A172 (cell line): Measurements from ENCODE around the gene PLD1. TPM values are rescaled to one million over a fixed set of nuclear protein-coding genes. Genes with fewer than 3 reads are reported as not detected.
"Not testable (repeated sequence)": the region's sequence is repeated elsewhere in the genome, so short reads cannot be mapped to it uniquely, and the experiment has no call there.

Experiments used
- DNase-seq: peaks from one replicate; pipeline ENCODE4 v3.0.0-alpha.2; 2015; ENCODE audit warnings: low spot score
- total RNA-seq: library from RNA; depleted of rRNA; stranded (reverse); fragments of >200 nt; shearing (Covaris generic); gene quantifications from 2 replicates; pipeline ENCODE4 v1.2.3, GENCODE V29; 2014

Gene PLD1
- total RNA-seq, 1 experiment from 2014 or later = 15.9 TPM

DNA sequence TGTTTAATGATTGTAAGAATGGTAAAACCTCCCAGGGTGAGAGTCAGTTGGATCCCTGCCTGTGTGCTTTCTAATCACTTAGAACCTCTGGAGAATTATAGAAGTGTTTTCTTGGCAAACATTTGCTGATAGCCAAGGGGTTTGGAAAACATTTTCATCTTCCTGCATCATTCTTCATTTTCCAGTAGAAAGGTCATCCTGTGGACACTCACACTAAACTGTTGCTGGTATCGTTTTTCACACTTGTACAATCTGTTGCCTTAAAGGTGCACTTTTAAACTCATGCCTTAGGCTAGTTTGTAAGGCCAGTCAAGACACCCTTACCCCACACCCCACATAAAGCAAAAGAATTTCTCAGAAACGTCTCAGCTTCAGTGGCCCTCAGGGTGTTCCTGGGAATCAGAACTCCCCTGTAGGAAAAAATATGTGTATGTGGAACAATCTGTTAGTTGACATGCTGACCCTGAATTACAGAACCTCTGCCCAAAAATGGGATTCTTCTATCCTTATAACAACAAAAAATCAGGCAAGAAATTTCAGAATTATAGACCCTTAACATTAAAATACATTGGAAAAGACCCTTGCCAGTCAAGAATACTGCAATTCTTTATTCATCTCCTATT lies 5.8 kb upstream of the PLD1 start:
- no peak for DNase-seq

DNA sequence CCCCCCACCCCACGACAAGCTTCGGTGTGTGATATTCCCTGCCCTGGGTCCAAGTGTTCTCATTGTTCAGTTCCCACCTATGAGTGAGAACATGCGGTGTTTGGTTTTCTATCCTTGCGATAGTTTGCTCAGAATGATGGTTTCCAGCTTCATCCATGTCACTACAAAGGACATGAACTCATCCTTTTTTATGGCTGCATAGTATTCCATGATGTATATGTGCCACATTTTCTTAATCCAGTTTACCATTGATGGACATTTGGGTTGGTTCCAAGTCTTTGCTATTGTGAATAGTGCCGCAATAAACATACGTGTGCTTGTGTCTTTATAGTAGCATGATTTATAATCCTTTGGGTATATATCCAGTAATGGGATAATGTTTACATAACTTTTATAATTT lies 4.4 kb upstream of the PLD1 start:
- not testable (repeated sequence) for DNase-seq

DNA sequence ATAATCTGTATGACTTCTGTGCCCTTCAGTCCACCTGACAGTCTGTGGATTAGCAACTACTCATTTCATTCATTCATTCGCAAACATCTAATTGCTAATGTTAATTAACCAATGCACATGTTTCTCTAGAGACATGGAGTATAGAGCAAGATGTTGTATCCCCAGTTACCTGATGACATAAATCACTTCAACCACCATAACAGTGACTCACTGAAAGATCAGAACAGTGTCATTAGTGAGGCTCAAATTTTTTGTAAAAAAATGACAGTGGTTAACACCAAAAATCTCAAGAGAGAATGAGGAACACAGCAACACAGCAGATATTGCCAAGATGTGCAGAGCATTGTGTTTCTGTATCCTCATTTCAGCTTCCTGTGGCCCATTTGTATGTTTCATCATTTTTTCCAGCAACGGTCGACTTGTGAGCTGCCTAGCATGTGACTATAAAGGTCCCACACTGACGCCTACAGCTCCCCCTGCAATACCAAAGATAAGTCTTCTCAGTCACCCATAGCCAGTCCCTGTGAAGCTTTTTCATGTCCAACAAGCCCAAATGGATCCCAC lies 3.7 kb upstream of the PLD1 start:
- peak; percentile 42 for DNase-seq

- DNase-seq = no peak
These were observed 3.1 kb upstream of the PLD1 start for GRCh38 chr3:171813278-171813896.

- DNase-seq = no peak
These were observed 2.5 kb upstream of the PLD1 start for GRCh38 chr3:171812811-171813210.

GRCh38 chr3:171811913-171812335 lies 1.6 kb upstream of the PLD1 start:
- DNase-seq = peak; percentile 61

GRCh38 chr3:171811295-171811912 lies 1.1 kb upstream of the PLD1 start:
- DNase-seq = peak; percentile 96

- DNase-seq = no peak
These were observed 479 bp upstream of the PLD1 start for GRCh38 chr3:171810629-171811294.

GRCh38 chr3:171809611-171809860 lies 747 bp downstream of the PLD1 start:
- no peak for DNase-seq

- no peak for DNase-seq
These were observed 2.5 kb downstream of the PLD1 start for GRCh38 chr3:171807806-171808205.

GRCh38 chr3:171807129-171807675 lies 3.1 kb downstream of the PLD1 start:
- no peak for DNase-seq

GRCh38 chr3:171806200-171807128 lies 3.8 kb downstream of the PLD1 start:
- DNase-seq = peak; percentile 66

GRCh38 chr3:171805687-171806086 lies 4.6 kb downstream of the PLD1 start:
- DNase-seq = no peak

- no peak for DNase-seq
These were observed 5.5 kb downstream of the PLD1 start for GRCh38 chr3:171804618-171805389.

DNA sequence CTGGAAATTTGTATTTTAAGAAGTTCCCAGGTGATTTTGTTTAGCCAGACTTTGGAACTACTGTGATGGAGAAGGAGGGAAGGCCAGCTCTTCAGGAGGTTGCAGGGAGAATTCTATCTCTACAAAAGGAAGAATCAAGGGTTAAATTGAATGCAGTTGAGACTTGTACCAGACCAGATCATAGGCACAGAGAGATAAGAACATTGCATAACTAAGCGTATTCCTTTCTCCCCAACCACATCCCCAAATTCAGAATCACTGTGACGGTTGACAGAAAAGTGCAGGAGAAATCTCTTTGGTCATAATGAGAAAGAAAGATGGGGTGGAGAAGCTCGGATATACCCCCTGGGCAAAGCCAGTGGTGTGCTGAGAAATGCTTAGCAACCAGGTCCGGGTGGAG lies 7.2 kb downstream of the PLD1 start:
- no peak for DNase-seq

GRCh38 chr3:171802590-171802956 lies 7.7 kb downstream of the PLD1 start:
- DNase-seq = no peak

- peak; percentile 92 for DNase-seq
These were observed 8.3 kb downstream of the PLD1 start for GRCh38 chr3:171801738-171802589.

DNA sequence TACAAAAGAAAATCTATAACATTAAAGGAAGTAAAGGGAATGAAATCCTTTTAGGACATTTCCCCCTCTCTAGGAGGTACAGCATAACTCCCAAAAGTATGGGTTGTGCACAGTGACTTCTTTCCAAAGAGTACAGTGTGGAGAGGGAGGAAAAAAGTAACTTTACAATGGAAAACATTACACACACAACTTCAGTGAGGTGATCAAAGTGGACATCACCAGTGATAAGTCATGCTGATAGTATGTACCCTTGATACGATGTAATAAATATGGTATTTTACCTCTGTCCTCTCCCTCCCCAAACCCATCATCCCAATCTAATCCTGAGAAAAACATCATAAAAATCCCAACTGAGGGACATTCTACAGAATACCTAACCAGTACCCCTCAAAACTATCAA lies 10.8 kb downstream of the PLD1 start:
- DNase-seq = no peak

- DNase-seq = no peak
These were observed 12.4 kb downstream of the PLD1 start for GRCh38 chr3:171797873-171798272.

DNA sequence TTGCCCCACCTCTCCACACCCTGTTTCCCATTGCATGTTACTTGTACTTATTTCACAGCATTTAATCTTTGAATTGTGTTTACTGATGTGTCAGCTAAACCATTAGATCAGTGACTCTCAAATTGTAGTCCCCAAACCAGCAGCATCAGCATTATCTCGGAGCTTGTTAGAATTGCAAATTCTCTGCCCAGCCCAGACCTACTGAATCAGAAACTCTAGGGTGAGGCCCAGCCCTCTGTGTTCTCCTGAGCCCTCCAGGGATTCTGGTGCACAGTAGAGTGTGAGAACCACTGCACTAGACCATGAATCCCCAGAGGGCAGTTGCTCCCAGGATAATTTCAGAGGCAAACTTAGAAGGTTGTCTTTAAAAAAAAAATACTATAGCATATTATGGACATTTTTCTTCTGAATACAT lies 13.0 kb downstream of the PLD1 start:
- DNase-seq = no peak
